GM19468 (cell line): ENCODE data around the gene SUGCT.

Experiments
- ATAC-seq: cut with Tn5 transposase; IDR thresholded peaks from one replicate; pipeline ENCODE4 v1.9.1; 2021; ENCODE audit warnings: mild to moderate bottlenecking, moderate library complexity, moderate number of reproducible peaks; ENCODE audit not compliant: unreplicated experiment; ENCODE audit errors: extremely low read depth

SUGCT gene

GRCh38 chr7:40827222-40828085 is 692.6 kb downstream of the SUGCT start:
- no peak for ATAC-seq

- ATAC-seq = no peak
Measured at GRCh38 chr7:40828686-40829600, 694.1 kb downstream of the SUGCT start.

GRCh38 chr7:40833191-40833887 is 698.5 kb downstream of the SUGCT start:
- no peak for ATAC-seq

GRCh38 chr7:40833888-40834234 is 699.1 kb downstream of the SUGCT start:
- no peak for ATAC-seq

GRCh38 chr7:40836218-40836617 is 701.4 kb downstream of the SUGCT start:
- ATAC-seq = no peak

- ATAC-seq = no peak
Measured at GRCh38 chr7:40839881-40840280, 705.1 kb downstream of the SUGCT start.

- ATAC-seq = no peak
Measured at GRCh38 chr7:40840990-40841389, 706.2 kb downstream of the SUGCT start.

GRCh38 chr7:40842641-40843040 is 707.8 kb downstream of the SUGCT start:
- no peak for ATAC-seq

GRCh38 chr7:40843338-40843985 is 708.7 kb downstream of the SUGCT start:
- no peak for ATAC-seq

GRCh38 chr7:40845943-40846342 is 711.1 kb downstream of the SUGCT start:
- no peak for ATAC-seq

- no peak for ATAC-seq
Measured at GRCh38 chr7:40847921-40848320, 713.1 kb downstream of the SUGCT start.

- ATAC-seq = no peak
Measured at GRCh38 chr7:40848541-40849221, 713.9 kb downstream of the SUGCT start.

- no peak for ATAC-seq
Measured at GRCh38 chr7:40850017-40850416, 715.2 kb downstream of the SUGCT start.

GRCh38 chr7:40851001-40851400 is 716.2 kb downstream of the SUGCT start:
- ATAC-seq = no peak

GRCh38 chr7:40859076-40859475 is 724.3 kb downstream of the SUGCT start:
- no peak for ATAC-seq

GRCh38 chr7:40859965-40860543 is 725.2 kb downstream of the SUGCT start:
- ATAC-seq = no peak

GRCh38 chr7:40865441-40866233 is 730.8 kb downstream of the SUGCT start:
- no peak for ATAC-seq

GRCh38 chr7:40866601-40867000 is 731.8 kb downstream of the SUGCT start:
- no peak for ATAC-seq
